Measurements from ENCODE around the gene FHL2.

- TF ChIP-seq, protein P1, sequence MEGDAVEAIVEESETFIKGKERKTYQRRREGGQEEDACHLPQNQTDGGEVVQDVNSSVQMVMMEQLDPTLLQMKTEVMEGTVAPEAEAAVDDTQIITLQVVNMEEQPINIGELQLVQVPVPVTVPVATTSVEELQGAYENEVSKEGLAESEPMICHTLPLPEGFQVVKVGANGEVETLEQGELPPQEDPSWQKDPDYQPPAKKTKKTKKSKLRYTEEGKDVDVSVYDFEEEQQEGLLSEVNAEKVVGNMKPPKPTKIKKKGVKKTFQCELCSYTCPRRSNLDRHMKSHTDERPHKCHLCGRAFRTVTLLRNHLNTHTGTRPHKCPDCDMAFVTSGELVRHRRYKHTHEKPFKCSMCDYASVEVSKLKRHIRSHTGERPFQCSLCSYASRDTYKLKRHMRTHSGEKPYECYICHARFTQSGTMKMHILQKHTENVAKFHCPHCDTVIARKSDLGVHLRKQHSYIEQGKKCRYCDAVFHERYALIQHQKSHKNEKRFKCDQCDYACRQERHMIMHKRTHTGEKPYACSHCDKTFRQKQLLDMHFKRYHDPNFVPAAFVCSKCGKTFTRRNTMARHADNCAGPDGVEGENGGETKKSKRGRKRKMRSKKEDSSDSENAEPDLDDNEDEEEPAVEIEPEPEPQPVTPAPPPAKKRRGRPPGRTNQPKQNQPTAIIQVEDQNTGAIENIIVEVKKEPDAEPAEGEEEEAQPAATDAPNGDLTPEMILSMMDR (IDR thresholded peaks at IDR 0.05; ENCODE audit: low read depth, low read length), result no peak
- TF ChIP-seq, protein P2, sequence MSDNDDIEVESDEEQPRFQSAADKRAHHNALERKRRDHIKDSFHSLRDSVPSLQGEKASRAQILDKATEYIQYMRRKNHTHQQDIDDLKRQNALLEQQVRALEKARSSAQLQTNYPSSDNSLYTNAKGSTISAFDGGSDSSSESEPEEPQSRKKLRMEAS (IDR thresholded peaks at IDR 0.05; ENCODE audit: low read depth, low read length), result no peak
- TF ChIP-seq POLR2A (IDR thresholded peaks at IDR 0.05; ENCODE audit: extremely low read depth, insufficient read length) (no peak), MYC (IDR thresholded peaks at IDR 0.05; ENCODE audit: low read depth, low read length) (no peak)
These were observed 76.8 kb downstream of the FHL2 start for GRCh38 chr2:105321875-105322646.

Data from NB4 (cell line).